HG02981 (cell line): ENCODE data around the gene GUCY1A2.

Source experiments
- ATAC-seq: cut with Tn5 transposase; IDR thresholded peaks from one replicate; pipeline ENCODE4 v1.9.1; 2021; ENCODE audit warnings: mild to moderate bottlenecking, moderate library complexity; ENCODE audit not compliant: unreplicated experiment

The GUCY1A2 gene

GRCh38 chr11:106681435-106681834 is 336.8 kb downstream of the GUCY1A2 start:
- ATAC-seq, result no peak

- ATAC-seq, result no peak
Measured at GRCh38 chr11:106679581-106679980, 338.7 kb downstream of the GUCY1A2 start.

- no peak for ATAC-seq
Measured at GRCh38 chr11:106679181-106679580, 339.1 kb downstream of the GUCY1A2 start.

- ATAC-seq, result no peak
Measured at GRCh38 chr11:106670069-106670468, 348.2 kb downstream of the GUCY1A2 start.

- ATAC-seq, result no peak
Measured at GRCh38 chr11:106668147-106668546, 350.1 kb downstream of the GUCY1A2 start.

DNA sequence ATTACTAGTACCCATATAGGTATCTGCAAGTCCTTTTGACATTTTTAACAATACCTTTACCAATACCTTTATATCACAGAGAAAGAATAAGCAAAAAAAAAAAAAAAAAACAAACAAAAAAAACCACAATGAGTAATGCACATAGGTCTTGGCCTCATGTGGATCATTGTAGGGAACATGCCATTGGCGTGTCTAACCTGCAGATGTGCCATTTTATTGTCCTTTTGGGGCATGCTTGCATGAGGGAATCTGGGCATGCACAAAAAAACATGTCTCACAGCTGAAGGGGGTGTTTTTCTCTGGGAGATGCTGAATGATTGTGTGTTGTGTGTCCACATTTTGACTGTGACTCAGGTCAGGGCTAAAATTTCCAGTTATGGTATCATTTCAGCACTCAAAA is 361.6 kb downstream of the GUCY1A2 start:
- no peak for ATAC-seq

- ATAC-seq, result no peak
Measured at GRCh38 chr11:106644824-106645223, 373.5 kb downstream of the GUCY1A2 start.

- ATAC-seq, result no peak
Measured at GRCh38 chr11:106642331-106642730, 375.9 kb downstream of the GUCY1A2 start.

DNA sequence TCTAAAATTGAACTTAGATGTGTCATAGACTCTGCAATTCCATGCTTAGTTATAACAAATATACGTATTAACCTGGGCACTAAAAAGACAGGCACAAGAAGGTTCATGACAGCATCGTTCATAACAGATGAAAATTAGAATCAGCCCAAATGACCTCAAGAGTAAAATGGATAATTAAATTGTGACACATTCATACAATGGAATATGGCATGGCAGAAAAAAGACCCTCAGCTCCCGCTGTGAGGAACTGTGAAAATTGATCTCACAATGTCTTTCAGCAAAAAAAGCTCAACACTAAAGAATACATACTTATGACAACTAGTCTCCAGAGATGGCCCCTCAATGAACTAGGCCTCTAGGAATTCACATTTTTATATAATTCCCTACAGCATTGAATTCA is 386.0 kb downstream of the GUCY1A2 start:
- no peak for ATAC-seq

- ATAC-seq, result no peak
Measured at GRCh38 chr11:106627694-106628093, 390.6 kb downstream of the GUCY1A2 start.

GRCh38 chr11:106625566-106625965 is 392.7 kb downstream of the GUCY1A2 start:
- no peak for ATAC-seq

DNA sequence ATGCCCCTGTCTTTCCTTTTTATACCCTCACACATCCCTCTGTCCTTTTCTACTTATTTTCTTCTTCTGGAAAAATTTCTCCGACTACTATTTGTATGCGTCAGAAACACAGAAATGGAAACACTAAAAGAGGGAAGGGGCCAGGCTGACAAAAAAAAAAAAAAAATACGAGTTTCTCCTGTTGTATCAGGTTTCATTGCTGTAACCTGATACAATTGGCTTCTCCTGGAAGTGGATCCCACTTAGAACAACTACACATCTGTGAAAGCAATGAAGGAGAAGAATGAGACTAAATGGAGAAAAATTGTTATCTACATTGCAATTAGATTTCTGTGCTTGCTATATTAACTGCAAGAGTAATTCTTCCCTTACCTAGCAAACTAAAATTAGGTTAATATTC is 393.9 kb downstream of the GUCY1A2 start:
- ATAC-seq, result no peak
